ENCODE results near the gene SMCO1.
A peak's percentile ranks its signal among the peaks of the same experiment; 100 is the strongest.
"Not testable (repeated sequence)": the region's sequence is repeated elsewhere in the genome, so short reads cannot be mapped to it uniquely, and the experiment has no call there.

SMCO1 gene

DNA sequence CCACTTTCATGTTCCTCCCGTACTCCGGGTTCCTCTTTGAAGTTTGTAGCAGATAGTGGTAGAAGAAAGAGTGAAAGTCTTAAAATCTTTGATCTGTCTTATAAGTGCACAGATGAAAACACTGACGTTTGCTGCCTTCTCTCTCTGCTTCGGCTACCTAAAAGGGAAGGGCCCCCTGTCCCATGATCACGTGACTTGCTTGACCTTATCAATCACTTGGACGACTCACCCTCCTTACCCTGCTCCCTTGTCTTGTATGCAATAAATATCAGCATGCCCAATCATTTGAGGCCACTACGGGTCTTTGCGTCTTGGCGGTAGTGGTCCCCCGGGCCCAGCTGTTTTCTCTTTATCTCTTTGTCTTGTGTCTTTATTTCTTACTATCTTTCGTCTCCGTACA, 6.1 kb upstream of the SMCO1 start:
- DNase-seq (ENCODE audit: low spot score): not testable (repeated sequence)

DNA sequence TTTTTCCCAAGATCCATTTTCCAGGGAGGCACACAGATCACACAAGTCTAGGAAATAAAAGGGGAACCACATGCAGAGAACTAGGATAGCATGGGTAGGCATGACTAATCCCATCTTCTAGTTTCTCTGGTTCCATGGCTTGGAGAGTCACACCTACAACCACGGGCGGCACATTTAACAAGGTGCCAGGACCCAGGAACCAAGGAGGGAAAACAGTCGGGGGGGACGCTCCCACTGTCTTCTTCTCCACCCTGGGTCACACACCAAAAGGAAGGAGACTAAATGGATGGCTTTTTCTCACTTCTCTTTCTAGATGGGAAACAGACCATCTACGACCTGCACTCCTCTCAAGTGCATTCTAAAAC, 4.6 kb upstream of the SMCO1 start:
- DNase-seq (ENCODE audit: low spot score): no peak

DNA sequence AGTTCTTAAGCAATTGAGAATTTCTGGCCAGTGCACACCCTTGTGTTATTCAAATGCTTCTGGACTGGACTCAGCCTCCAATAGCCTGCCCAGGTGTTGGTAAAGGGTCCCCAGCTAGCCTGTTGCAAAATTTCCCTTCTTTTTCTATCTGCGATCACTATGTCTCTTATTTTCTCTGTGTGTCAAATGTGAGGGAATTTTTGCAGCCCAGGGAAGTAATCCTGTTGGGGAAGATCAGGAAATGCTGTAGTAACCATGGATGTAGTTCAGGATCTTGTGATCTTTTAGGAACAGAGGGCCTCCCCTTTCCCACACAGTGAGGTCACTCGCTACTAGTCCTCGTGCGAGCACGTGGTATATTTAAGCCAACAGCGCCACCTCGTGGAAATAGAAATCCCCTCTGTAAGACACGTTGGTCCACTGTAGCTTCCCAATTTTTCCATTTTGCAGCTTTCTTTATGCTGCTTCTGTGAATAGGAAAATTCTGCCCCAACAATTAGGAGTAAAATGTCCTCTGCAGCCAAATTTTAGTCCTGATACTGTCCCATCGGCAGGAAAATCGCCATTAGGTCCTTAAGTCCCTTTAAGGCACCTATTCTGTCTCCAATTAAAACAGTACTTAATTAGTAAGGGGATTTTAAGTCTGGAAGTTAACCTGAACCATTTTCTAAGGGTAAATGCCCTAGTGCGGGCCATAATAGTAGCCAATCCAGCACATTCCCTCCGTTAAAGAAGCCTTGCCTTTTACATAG, 4.0 kb upstream of the SMCO1 start:
- DNase-seq (ENCODE audit: low spot score): peak; percentile 43

DNA sequence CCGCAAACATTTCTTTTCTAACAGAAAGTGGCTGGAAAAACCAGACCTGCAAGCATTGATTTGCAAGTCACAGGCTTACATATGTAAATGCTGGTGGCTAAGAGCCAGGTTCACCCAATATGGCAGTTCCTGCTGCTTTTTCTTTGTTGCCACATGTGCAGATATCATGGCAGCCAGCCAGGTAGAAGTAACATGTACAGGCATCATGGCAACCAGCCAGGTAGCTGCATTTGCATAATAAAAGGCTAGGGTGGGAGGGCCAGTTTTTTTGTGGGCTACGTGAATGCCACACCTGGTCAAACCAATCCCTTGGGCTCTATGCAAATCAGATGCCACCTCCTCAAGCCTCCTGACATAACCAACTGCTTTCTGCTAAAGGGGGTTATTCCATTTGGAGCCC, 2.8 kb upstream of the SMCO1 start:
- peak; percentile 40 for DNase-seq (ENCODE audit: low spot score)

DNA sequence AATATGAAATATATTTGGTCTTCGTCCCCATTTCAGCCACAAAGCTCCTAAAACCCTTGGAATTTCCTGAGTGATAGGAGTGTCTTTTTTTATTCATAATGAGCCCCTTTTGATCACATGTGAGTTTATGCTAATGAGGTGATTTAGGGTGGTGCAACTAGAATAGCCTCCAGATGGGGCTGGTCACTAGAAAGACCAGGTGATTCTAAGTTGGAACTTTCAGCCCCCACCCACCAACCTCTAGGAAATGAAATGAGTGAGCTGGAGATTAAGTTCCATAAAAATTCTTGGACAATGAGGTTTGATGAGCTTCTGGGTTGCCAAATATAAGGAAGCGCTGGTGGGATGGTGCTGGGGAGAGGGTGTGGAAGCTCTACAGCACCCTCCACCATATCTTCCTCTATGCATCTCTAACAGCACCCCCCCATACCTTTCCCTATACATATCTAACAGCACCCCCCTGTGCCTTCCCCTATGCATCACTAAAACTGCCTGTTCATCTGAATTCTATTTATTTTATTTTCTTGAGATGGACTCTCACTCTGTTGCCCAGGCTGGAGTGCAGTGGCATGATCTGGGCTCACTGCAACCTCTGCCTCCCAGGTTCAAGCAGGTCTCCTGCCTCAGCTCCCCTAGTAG, 2.1 kb upstream of the SMCO1 start:
- DNase-seq (ENCODE audit: low spot score): no peak

DNA sequence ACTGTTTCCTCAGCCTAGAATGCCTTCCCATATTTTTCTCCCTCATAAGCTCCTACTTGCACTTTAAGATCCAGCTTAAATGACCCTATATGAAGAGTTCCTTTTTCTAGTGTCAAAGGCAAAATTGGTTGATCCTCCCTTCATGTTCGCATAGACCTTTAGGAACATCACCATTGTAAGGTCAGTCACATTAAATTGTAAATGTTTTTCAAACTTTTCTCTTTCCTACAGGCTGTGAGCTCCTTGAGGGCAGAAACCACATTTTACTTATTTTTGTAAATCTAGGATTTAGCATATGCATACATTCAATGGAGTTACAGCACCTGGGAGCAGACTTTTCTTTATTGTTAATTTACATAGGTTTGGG, 813 bp downstream of the SMCO1 start:
- DNase-seq (ENCODE audit: low spot score): no peak

DNA sequence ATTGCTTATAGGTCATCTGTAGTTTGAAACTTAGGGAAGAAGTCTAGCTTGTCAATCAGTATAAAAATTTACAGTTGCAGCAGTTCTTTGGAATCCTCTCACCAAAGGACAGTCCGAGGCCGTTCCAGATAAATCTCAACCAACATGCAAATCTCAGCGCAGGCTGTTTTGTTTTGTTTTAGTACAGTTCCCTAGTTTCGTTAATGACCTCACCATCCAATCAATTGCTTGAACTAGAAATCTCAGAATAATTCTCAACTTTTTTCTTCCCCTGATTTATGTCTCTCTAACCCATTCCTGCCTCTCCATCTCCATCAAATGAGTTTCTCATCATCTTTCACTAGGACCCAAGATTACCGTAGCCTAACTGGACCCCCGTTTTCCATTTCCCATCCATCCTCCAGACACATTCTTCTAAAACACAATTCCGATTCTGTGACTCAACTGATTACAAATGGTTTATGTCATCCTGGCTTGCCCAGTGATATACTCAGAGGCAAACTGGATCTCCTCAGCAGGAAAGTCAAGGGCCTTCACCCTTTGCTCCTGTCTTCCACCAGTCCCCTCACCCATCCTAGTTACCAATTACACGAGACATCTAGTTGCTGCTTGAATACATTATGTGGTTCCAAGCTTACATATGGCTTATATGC, 1.3 kb downstream of the SMCO1 start:
- no peak for DNase-seq (ENCODE audit: low spot score)

DNA sequence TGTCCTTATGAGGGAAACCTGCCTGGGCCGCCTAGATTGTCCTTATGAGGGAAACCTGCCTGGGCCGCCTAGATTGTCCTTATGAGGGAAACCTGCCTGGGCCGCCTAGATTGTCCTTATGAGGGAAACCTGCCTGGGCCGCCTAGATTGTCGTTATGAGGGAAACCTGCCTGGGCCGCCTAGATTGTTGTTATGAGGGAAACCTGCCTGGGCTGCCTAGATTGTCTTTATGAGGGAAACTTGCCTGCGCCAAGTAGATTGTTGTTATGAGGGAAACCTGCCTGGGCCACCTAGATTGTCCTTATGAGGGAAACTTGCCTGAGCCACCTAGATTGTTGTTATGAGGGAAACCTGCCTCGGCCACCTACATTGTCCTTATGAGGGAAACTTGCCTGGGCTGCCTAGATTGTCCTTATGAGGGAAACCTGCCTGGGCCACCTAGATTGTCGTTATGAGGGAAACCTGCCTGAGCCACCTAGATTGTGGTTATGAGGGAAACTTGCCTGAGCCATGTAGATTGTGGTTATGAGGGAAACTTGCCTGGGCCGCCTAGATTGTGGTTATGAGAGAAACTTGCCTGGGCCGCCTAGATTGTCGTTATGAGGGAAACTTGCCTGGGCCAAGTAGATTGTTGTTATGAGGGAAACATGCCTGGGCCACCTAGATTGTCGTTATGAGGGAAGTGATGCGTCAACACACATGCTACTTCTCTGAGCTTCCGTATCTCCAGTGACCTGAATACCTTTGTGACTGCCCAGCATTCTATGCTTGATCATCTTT, 3.3 kb downstream of the SMCO1 start:
- not testable (repeated sequence) for DNase-seq (ENCODE audit: low spot score)

DNA sequence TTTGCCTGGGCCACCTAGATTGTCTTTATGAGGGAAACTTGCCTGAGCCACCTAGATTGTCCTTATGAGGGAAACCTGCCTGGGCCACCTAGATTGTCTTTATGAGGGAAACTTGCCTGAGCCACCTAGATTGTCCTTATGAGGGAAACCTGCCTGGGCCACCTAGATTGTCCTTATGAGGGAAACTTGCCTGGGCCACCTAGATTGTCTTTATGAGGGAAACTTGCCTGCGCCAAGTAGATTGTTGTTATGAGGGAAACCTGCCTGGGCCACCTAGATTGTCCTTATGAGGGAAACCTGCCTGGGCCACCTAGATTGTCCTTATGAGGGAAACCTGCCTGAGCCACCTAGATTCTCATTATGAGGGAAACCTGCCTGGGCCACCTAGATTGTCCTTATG, 4.0 kb downstream of the SMCO1 start:
- not testable (repeated sequence) for DNase-seq (ENCODE audit: low spot score)

DNA sequence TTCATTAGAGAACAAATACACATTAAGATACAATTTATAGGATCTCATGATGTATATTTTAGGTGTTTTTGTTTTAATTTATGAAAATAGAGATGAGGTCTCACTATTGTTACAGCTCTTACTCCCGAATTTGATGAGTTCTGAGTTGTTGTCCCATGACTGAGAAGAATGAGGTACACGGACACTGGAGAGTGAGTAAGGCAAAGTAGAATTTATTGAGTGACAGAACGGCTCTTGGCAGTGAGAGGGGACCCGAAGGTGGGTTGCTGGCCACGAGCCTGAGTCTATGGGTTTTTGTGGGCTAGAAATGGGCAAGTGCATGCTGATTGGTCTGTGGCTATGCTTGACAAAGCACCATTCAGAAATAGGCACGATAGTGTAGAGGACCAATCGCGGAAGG, 8.5 kb downstream of the SMCO1 start:
- no peak for DNase-seq (ENCODE audit: low spot score)

DNA sequence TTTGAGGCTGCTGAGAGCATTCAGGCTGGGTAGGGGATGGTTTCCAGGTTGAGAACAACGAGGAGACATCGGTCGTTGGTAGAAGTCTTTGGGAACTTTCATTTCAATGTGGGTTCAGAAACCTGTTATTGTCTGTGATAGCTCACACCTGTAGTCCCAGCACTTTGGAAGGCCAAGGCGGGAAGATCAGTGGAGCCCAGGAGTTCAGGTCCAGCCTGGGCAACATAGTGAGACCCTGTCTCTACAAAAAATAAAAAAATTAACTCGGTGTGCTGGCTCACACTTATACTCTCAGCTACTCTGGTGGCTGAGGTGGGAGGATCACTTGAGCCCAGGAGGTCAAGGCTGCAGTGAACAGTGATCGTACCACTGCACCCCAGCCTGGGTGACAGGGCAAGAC, 10.6 kb downstream of the SMCO1 start:
- no peak for DNase-seq (ENCODE audit: low spot score)

DNA sequence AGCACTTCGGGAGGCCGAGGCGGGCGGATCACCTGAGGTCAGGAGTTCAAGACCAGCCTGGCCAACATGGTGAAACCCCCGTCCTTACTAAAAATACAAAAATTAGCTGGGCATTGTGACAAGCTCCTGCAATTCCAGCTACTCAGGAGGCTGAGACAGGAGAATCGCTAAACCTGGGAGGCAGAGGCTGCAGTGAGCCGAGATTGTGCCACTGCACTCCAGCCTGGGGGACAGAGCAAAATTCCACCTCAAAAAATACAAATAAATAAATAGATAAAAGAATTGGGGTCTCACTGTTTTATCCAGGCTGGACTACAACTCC, 11.1 kb downstream of the SMCO1 start:
- not testable (repeated sequence) for DNase-seq (ENCODE audit: low spot score)

DNA sequence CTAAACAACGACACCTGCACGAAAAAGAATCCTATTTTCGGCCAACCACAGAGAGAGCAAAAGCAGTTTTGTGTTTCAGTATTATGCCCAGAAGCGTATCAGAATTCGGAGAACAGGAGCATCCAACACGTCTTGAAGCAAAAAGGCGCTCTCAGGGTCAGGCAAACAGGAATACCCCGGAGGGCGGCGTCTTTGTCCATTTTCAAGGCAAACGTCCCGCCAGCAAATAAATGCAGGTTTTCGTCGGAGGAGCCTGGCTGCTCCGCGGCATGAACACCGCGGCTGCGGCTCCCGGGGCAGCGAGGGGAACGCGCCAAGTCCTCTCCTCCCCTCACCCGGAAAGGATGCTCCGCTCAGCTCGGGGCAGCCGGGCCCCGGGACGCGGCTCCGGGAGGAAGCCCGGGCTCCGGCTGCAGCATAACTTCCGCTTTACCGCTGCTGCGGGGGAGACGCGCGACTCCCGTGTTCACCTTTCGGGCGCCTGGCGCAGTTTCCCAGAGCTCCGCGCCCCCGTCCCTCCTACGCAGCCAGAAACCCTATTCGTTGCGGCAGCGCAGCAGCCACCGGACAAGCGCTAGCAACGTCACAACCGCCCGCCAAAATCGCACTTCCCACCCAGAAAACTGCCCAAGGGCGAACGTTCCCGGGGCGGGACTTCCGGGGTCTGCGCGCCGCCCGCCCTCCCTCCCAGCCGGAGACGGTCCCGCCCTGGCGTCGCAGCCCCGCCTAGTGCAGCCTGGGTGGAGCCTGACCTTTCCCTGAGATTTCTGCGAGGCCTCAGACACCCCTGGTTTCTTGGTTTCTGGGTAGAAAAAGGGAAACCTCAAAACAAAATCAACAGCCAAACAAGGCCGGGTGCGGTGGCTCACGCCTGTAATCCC, 11.7 kb downstream of the SMCO1 start, which contains the start of gene RNF168:
Gene RNF168 (minus strand): TSS at position 573 of the 881 bp plus-strand sequence. CDS start 595 bp downstream, outside the sequence.
- peak; percentile 97 for DNase-seq (ENCODE audit: low spot score)

DNA sequence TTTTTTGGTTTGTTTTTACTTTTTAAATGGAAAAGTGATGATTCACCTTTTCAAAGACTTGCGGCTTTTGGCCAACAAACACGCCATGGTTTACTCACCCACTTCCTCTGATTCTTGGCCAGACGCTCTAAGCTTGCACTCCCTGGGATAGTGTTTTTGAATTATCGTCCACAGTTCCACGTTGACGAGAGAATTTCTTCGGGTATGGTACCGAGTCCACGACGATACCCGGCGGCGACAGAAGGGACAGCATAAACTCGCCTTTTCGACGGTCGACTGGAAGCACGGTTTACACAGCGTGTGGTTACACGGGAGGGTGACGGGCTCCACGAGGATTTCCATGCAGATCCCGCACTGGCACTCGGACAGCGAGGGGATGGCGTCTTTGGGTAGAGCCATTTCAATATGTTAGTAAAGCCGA, 12.4 kb downstream of the SMCO1 start:
- DNase-seq (ENCODE audit: low spot score): peak; percentile 23

DNA sequence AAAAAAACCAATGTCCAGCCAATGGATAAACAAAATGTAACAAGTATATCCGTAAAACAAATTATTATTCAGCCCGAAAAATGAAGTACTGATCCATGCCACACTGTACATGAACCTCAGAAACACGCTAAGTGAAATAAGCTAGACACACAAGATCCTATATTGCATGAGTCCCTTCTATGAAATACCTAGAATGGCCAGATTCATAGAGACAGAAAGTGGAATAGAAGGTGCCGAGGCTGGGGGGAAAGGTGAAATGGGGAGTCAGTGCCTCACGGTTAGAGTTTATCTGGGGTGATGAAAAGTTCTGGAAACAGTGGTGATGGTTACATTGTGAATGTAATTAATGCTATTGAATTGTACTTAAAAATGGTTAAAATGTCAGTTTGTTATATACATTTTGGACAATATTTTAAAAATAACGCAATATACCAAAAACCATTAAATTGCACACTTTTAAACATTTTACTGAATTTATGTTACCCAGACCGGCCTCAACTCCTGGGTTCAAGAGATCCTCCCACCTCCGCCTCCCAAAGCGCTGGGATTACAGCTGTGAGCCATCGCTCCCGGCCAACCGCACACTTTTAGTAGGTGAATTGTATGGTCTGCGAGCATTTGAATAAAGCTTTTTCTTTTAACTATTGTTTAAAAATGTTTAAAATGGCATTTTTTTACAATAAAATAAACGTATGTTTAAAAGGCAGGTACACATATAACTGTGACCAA, 13.7 kb downstream of the SMCO1 start:
- DNase-seq (ENCODE audit: low spot score): no peak

DNA sequence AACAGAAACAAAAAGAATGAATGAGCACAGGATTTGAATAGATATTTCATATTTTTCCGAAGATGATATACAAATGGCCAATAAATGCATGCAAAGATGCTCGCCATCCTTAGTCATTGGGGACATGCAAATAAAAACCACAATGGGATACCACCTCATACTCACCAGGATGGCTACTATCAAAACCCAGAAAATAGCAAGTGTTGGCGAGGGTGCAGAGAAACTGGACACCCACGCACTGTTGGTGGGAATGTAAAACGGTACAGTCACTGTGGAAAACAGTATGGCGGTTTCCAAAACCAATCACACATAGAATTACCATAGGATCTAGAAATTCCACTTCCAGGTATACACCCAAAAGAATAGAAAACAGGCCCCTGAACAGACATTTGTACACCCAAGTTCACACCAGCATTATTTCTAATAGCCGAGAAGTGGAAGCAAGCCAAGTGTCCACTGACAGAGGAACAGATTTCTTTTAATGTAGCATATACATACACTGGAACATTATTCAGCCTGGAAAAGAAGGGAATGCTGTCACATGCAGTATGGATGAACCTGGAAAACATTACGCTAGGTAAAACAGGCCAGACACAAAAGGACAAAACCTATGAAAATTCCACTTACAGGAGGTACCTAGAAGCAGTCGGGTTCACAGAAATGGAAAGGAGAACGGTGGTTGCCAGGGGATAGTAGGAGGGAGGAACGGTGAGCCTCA, 15.2 kb downstream of the SMCO1 start:
- no peak for DNase-seq (ENCODE audit: low spot score)

DNA sequence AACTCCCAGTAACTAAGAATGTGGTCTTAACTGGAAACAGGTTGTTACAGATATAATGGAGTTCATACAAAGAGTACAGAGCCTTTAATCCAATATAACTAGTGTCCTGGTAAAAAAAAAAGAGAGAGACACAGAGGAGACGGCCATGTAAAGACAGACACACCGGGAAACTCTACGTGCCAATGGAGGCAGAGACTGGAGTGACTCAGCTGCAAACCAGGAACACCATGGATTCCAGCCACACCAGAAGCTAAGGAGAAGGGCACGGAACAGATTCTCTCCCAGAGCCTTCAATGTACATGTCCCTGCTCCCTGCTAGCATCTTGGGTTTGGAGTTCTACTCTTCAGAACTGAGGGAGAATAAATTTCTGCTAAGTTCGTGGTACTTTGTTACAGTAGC, 16.1 kb downstream of the SMCO1 start:
- DNase-seq (ENCODE audit: low spot score): no peak

DNA sequence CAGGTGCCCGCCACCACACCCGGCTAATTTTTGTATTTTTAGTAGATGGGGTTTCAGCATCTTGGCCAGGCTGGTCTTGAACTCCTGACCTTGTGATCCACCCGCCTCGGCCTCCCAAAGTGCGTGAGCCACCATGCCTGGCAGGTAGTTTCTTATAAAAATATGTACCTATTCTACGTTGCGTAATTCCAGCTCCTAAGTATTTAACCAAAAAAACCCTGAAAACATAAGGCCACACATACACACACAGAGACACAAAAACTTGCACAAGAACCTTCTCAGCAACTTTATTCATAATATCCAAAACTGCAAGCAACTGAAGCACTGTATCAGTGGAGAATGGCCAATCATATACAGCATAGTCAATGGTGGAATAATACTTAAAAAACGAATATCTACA, 16.8 kb downstream of the SMCO1 start:
- no peak for DNase-seq (ENCODE audit: low spot score)

DNA sequence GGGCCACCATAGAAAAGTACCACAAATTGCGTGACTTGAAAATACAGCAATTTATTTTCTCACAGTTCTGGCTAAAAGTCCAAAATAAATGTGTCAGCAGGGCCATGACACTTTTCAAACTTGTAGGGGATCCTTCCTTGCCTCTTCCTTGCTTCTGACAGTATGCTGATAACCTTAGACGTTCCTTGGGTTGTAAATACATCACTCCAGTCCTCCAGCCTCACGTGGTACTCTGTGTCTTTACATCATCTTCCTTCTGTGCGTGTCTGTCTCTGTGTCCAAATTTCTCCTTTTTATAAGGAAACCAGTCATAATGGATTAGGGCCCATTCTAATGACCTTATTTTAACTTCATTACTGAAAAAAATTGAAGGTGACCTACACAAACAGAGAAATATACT, 19.0 kb downstream of the SMCO1 start:
- no peak for DNase-seq (ENCODE audit: low spot score)

DNA sequence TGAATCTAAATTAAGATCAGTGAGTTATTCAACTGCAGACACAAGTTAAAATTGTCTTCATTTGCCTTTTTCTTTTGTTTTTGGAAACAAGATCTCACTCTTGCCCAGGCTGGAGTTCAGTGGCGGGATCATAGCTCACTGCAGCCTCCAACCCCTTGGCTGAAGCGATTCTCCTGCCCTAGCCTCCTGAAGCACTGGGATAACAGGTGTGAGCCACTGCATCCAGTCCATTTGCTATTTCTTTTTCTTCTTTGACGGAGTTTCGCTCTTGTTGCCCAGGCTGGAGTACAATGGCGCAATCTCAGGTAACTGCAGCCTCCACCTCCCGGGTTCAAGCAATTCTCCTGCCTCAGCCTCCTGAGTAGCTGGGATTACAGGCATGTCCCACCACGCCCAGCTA, 21.9 kb downstream of the SMCO1 start:
- no peak for DNase-seq (ENCODE audit: low spot score)
